GM19023 (cell line): ENCODE results near the gene KRTAP15-1.

ENCODE experiments used
- ATAC-seq: cut with Tn5 transposase; IDR thresholded peaks from one replicate; pipeline ENCODE4 v1.9.1; 2021; ENCODE audit warnings: mild to moderate bottlenecking, moderate library complexity; ENCODE audit not compliant: unreplicated experiment

Gene KRTAP15-1, protein sequence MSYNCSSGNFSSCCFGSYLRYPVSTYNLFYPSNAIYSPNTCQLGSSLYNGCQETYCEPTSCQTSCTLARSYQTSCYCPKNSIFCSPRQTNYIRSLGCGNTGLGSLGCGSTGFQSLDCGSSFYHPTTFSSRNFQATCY

GRCh38 chr21:30439975-30440374 is at the start of gene KRTAP15-1:
Gene KRTAP15-1, plus strand, starts transcription at chr21:30440275. Its CDS starts 53 bp downstream, at chr21:30440328.
- no peak for ATAC-seq

GRCh38 chr21:30391492-30392025 is 48.5 kb upstream of the KRTAP15-1 start:
- no peak for ATAC-seq

- ATAC-seq = no peak
Measured at GRCh38 chr21:30395731-30396130, 44.3 kb upstream of the KRTAP15-1 start, which contains the start of gene KRTAP13-1. Gene KRTAP13-1, plus strand, starts transcription at chr21:30396031. Its CDS starts 56 bp downstream, at chr21:30396087.

DNA sequence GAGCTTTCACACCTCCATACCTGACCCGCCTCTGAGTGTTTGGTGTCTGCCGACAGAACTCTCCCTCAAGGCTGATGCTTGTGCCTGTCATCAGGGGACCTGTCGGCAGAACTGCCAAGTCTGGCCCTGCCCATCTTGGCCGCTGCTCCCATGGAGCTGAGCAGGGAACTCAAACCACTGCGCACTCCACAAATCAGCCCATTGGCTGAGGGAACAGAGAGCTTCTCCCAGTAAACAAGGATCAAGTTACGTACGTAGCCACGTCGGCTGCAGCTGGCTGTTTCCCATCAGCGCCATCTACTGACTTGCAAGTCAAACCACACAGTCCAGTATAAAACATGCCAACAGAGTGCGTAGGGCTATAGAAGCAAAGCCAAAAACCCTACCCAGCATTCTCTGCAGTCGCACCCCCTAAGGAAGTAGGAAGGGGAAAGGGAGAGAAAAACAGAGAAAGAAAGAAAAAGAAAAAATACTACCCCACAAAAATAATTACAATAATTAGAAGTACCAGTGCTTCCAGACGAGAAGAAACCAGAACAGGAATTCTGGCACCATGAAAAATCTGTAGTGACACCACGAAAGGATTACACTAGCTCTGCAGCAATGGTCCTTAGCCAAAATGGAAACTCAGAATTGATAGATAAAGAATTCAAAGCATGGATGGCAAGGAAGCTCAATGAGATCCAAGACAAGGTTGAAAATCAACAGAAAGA is 31.1 kb upstream of the KRTAP15-1 start:
- no peak for ATAC-seq

GRCh38 chr21:30415993-30416392 is 24.1 kb upstream of the KRTAP15-1 start:
- no peak for ATAC-seq

- no peak for ATAC-seq
Measured at GRCh38 chr21:30425826-30426225, 14.2 kb upstream of the KRTAP15-1 start, which contains the start of gene KRTAP13-3. Gene KRTAP13-3, minus strand, starts transcription at chr21:30425926. Its CDS starts 14 bp downstream, at chr21:30425912.

GRCh38 chr21:30426731-30427130 is 13.3 kb upstream of the KRTAP15-1 start:
- no peak for ATAC-seq

DNA sequence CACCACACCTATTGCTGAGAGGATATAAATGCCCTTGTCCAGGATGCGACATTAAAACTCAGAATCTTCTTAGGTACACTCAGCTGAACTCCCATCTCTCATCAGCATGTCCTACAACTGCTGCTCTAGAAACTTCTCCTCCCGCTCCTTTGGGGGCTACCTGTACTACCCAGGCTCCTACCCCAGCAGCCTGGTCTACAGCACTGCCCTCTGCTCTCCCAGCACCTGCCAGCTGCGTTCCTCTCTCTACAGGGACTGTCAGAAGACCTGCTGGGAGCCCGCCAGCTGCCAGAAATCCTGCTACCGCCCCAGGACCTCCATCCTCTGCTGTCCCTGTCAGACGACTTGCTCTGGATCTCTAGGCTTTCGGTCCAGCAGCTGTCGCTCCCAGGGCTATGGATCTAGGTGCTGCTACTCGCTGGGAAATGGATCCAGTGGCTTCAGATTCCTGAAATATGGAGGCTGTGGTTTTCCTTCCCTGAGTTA is 9.9 kb upstream of the KRTAP15-1 start, which contains the start of gene KRTAP13-4:
TSS of gene KRTAP13-4 (plus strand) at position 51 of the 486 bp plus-strand sequence. CDS start at position 107, 56 bp downstream.
- ATAC-seq = no peak

DNA sequence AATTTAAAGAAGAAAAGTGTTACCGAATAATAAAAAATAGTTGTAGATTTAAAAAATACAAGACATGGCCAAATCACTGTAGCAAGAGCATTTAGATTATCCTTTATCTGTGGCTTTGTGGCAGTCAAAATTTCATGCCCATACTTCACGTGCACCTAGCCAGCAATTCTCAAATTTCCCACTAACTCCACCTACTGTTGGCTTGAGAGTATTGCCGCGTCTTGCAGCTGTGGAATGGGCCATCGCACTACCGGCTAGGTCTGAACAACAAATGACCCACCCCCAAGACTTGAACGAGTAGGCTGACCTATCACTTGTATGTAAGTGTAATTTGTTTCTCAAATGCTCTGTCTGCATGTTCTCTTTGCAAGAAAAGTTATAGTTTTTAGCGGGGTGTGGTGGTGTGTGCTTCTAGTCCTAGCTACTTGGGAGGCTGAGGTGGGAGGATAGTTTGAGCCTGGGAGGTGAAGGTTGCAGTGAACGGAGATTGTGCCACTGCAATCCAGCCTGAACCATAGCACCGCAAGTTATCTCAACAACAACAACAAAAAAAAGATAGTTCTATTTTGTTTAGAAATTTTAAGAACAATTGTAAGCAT is 5.9 kb upstream of the KRTAP15-1 start:
- ATAC-seq = no peak

- no peak for ATAC-seq
Measured at GRCh38 chr21:30437010-30437565, 3.0 kb upstream of the KRTAP15-1 start.

DNA sequence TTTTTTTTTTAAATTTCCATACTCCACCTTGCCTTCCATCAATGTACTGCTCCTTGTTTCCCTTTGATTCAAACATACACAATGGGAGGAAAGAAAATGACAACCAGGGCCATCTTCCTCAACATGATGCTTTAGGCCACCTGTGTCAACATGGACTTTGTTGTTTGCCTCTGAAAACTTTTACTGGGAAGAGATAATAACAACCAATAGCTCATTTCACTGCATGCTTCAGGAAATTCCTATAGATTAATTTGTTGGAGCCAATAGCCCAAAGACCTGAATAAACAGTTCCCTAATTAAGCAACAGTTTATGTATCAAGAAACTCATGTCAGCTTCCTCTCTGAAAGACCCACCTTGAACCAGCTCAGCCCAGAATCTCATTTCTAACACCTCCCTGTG is 3.2 kb downstream of the KRTAP15-1 start:
- ATAC-seq = no peak

DNA sequence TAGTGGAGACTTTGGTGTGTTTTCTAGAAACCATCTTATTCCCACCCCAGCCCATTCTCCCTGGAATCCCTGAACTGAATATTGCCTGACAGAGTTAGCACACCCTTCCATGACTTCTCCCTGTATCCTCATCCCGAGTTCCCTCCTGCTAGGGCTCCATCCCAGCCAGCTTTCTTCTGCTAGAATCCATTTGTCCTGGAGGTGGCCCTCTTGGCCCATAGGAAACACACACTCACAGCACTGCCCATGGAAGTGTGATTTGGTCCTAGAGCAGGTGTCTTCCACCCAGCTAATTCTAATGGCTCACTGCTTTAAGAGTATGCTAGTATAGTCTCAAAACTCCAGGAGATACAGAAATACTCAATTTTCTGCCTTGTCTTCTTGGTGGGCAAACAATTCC is 4.1 kb downstream of the KRTAP15-1 start:
- no peak for ATAC-seq

DNA sequence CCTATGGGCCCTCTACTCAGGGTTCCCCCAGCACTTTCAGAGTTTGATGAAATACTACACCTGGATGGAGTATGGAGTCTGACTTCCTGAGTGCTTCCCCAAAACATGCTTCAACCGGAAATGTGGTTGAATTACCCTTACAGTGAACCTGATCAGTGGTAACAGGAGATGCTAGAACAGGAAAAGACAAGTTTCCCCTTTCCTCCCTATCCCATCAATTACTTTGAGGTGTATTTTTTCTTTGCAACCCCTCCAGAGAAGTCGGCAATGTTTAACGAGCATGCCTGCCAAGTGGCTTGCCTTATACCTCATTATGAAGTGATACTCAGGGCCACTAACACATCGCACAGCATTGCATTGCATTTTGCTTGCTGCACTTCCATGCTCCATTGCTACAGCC is 7.0 kb downstream of the KRTAP15-1 start:
- ATAC-seq = no peak

GRCh38 chr21:30448514-30448913 is 8.4 kb downstream of the KRTAP15-1 start:
- ATAC-seq = no peak

GRCh38 chr21:30463713-30464112 is 23.6 kb downstream of the KRTAP15-1 start:
- ATAC-seq = no peak

- no peak for ATAC-seq
Measured at GRCh38 chr21:30468900-30469714, 29.0 kb downstream of the KRTAP15-1 start.

DNA sequence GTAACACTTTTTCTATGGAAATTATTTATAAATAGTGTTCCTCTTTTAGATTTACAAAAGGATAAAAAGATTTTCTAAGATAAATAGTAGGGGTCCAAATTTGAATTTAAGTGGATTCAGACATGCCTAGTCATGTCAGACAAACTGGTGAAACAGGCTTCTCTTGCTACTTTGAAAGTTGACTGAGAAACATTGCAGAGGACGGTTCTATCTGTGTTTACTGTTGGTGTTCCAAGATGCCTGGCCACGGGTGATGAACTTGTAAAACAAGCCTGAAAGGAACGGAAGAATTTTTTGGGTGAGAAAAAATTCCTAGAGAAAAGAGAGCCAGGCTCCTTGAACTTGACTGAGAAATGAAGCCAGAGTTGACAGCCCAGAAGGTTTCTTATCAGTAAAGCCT is 37.9 kb downstream of the KRTAP15-1 start:
- no peak for ATAC-seq

DNA sequence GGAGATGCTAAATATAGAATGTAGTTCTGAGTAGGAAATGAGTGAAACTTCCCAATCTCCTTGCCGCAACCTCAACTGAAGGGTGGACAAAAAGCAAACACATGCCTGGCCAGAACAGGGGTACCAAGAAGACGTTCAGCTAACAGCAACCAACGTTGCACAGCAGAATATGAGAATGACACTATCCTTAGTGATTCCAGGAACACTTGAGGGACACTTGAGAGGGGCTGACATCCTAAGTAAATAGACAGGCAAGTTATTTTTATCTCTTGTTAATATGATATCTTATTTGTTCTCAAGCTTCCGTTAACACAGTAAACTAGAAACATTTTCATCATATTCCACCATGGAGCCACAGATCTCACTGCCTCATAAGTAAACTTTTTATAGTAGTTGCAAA is 39.2 kb downstream of the KRTAP15-1 start:
- ATAC-seq = no peak

DNA sequence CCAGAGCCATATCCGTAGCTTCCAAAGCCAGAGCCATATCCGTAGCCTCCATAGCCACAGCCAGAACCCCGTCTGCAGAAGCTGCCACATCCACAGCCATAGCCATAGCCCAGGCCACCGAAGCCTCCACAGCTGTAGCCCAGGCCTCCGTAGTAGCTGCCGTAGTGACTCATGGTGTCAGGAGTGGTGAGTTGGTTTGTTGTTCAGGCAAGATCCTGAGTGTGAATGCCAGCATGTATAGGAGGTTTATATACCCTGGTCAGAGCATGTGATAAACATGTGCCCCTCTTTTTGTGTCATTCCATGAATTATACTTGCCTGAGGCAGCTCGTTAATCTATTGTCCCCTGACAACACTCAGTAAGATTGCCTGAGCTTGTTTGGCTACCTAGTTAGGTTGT is 40.1 kb downstream of the KRTAP15-1 start, which contains the start of gene KRTAP19-1:
TSS of gene KRTAP19-1 (minus strand) at position 223 of the 400 bp plus-strand sequence. CDS start at position 173, 50 bp downstream.
- ATAC-seq = no peak

- ATAC-seq = no peak
Measured at GRCh38 chr21:30482130-30482529, 42.1 kb downstream of the KRTAP15-1 start.
